DOHH2 (cell line): ENCODE results near the gene JCAD.
"Not testable (repeated sequence)": the region's sequence is repeated elsewhere in the genome, so short reads cannot be mapped to it uniquely, and the experiment has no call there.

Source experiments
- H3F3A ChIP-seq: fragments of 200-600 bp; sonication (generic), shearing (Covaris generic); 2 replicates; pipeline ENCODE4 v1.6.0; 2016; ENCODE audit warnings: antibody characterized with exemption, mild to moderate bottlenecking; ENCODE audit not compliant: control insufficient read depth, insufficient read depth
- H3K27ac ChIP-seq: fragments of 200-600 bp; sonication (generic); 2 replicates; pipeline ENCODE4 v1.5.1; 2014; ENCODE audit warnings: low read depth, mild to moderate bottlenecking, low read length, moderate library complexity
- H3K27me3 ChIP-seq: fragments of 200-600 bp; sonication (generic); 2 replicates; pipeline ENCODE4 v1.6.1; 2014; ENCODE audit warnings: mild to moderate bottlenecking, low read length, mixed read lengths; ENCODE audit not compliant: control insufficient read depth
- H3K36me3 ChIP-seq: fragments of 200-600 bp; sonication (generic); 2 replicates; pipeline ENCODE4 v1.6.1; 2014; ENCODE audit warnings: mild to moderate bottlenecking, low read length, moderate library complexity, mixed read lengths; ENCODE audit not compliant: control insufficient read depth
- H3K4me1 ChIP-seq: fragments of 200-600 bp; sonication (generic); 2 replicates; pipeline ENCODE4 v1.6.1; 2014; ENCODE audit warnings: mild to moderate bottlenecking, low read length, mixed read lengths; ENCODE audit not compliant: control insufficient read depth
- H3K4me2 ChIP-seq: fragments of 200-600 bp; sonication (generic); 2 replicates; pipeline ENCODE4 v1.6.0; 2014; ENCODE audit warnings: mild to moderate bottlenecking, low read length, moderate library complexity
- H3K4me3 ChIP-seq: fragments of 200-600 bp; sonication (generic); 2 replicates; pipeline ENCODE4 v1.5.1; 2014; ENCODE audit warnings: mild to moderate bottlenecking, low read length, mixed read lengths
- H3K79me2 ChIP-seq: fragments of 200-600 bp; sonication (generic); 2 replicates; pipeline ENCODE4 v1.6.1; 2014; ENCODE audit warnings: mild to moderate bottlenecking, low read length, mixed read lengths; ENCODE audit not compliant: control insufficient read depth
- H3K9me2 ChIP-seq: fragments of 200-600 bp; sonication (generic); replicated peaks from 2 replicates; pipeline ENCODE4 v1.6.1; 2014; ENCODE audit warnings: mild to moderate bottlenecking, low read length, mixed read lengths; ENCODE audit not compliant: control insufficient read depth
- H3K9me3 ChIP-seq: fragments of 200-600 bp; sonication (generic); 2 replicates; pipeline ENCODE4 v1.6.1; 2014; ENCODE audit warnings: antibody characterized with exemption, low read length, mixed read lengths; ENCODE audit not compliant: control insufficient read depth, insufficient read depth
- H4K20me1 ChIP-seq: fragments of 200-600 bp; sonication (generic); 2 replicates; pipeline ENCODE4 v1.6.0; 2014; ENCODE audit warnings: low read depth, mild to moderate bottlenecking, antibody characterized with exemption, low read length, moderate library complexity; ENCODE audit not compliant: control insufficient read depth, insufficient read depth
- CTCF ChIP-seq: fragments of 200-600 bp; sonication (generic); IDR thresholded peaks from one replicate; pipeline ENCODE4 v1.5.1; 2014; ENCODE audit warnings: antibody characterized with exemption, mild to moderate bottlenecking, low read depth, low read length; ENCODE audit not compliant: poor library complexity, severe bottlenecking
- EZH2phosphoT487 ChIP-seq: fragments of 200-600 bp; sonication (generic); IDR thresholded peaks from 2 replicates; pipeline ENCODE4 v1.6.1; 2017; ENCODE audit warnings: borderline replicate concordance, mild to moderate bottlenecking, antibody characterized with exemption, low read length, moderate library complexity, mixed read lengths

JCAD gene

GRCh38 chr10:30059209-30060107 lies at the start of gene JCAD:
Gene JCAD (minus strand): TSS chr10:30059586. CDS start chr10:30047812, 11,774 bp downstream.
- H3K9me3 ChIP-seq = no peaks in the 10 kb centered on the region
- H3F3A ChIP-seq = no peaks in the 10 kb centered on the region
- no peaks in the 10 kb centered on the region for H3K9me2 ChIP-seq
- no peaks in the 10 kb centered on the region for H4K20me1 ChIP-seq
- H3K27ac ChIP-seq = no peak within 1 kb of the TSS
- H3K36me3 ChIP-seq = no peaks in the 10 kb centered on the region
- H3K4me3 ChIP-seq = no peak within 1 kb of the TSS
- no peaks in the 10 kb centered on the region for H3K79me2 ChIP-seq
- TF ChIP-seq CTCF = no peak
- H3K4me1 ChIP-seq = no peaks in the 10 kb centered on the region
- H3K4me2 ChIP-seq = no peak within 1 kb of the TSS
- 0 out of 2 replicates have a peak, but pooled peaks cover 4% of the 10 kb centered on the region for H3K27me3 ChIP-seq

- H3K79me2 ChIP-seq = no peaks in the 10 kb centered on the region
- no peaks in the 10 kb centered on the region for H4K20me1 ChIP-seq
- no peaks in the 10 kb centered on the region for H3K4me1 ChIP-seq
- peaks cover 4% of the 10 kb centered on the region; the same call in 1 of the 2 replicates for H3K9me3 ChIP-seq
- H3K27me3 ChIP-seq = no peaks in the 10 kb centered on the region
- TF ChIP-seq EZH2phosphoT487 (no peak), CTCF (no peak)
- no peaks in the 10 kb centered on the region for H3K36me3 ChIP-seq
- no peaks in the 10 kb centered on the region for H3K9me2 ChIP-seq
- no peak overlapping the region for H3K27ac ChIP-seq
- no peak overlapping the region for H3K4me2 ChIP-seq
- no peak overlapping the region for H3K4me3 ChIP-seq
- H3F3A ChIP-seq = no peaks in the 10 kb centered on the region
These were observed 47.6 kb upstream of the JCAD start for GRCh38 chr10:30106987-30107386.

- no peak overlapping the region for H3K27ac ChIP-seq
- H3K4me1 ChIP-seq = no peaks in the 10 kb centered on the region
- no peak for TF ChIP-seq EZH2phosphoT487
- TF ChIP-seq CTCF = no peak
- no peak overlapping the region for H3K4me3 ChIP-seq
- no peaks in the 10 kb centered on the region for H3F3A ChIP-seq
- H3K27me3 ChIP-seq = no peaks in the 10 kb centered on the region
- H3K4me2 ChIP-seq = no peak overlapping the region
- no peaks in the 10 kb centered on the region for H3K9me2 ChIP-seq
- peaks cover 4% of the 10 kb centered on the region; the same call in 1 of the 2 replicates for H3K9me3 ChIP-seq
- H3K79me2 ChIP-seq = no peaks in the 10 kb centered on the region
- no peaks in the 10 kb centered on the region for H3K36me3 ChIP-seq
- H4K20me1 ChIP-seq = no peaks in the 10 kb centered on the region
These were observed 44.4 kb upstream of the JCAD start for GRCh38 chr10:30103595-30104320.

GRCh38 chr10:30099706-30100105 lies 40.3 kb upstream of the JCAD start:
- H3K4me3 ChIP-seq, H3K27me3 ChIP-seq, H3K4me2 ChIP-seq, H3K4me1 ChIP-seq, H3K79me2 ChIP-seq, H3K9me2 ChIP-seq, H3K36me3 ChIP-seq, H4K20me1 ChIP-seq, H3F3A ChIP-seq, H3K9me3 ChIP-seq, H3K27ac ChIP-seq: not testable (repeated sequence)
